Upper lobe of left lung (tissue), 6 donors: ENCODE results near the gene ERCC6L2. TPM values are rescaled to one million over a fixed set of nuclear protein-coding genes. Genes with fewer than 3 reads are reported as not detected.

Experiments
- ATAC-seq, 2 donors: fragments of 200-7000 bp; cut with Tn5 transposase; one replicate each; pipeline ENCODE4 v1.9.1; 2022; ENCODE audit warnings: mild to moderate bottlenecking in 2 of 2, moderate library complexity in 2 of 2; ENCODE audit not compliant: low FRiP score in 2 of 2
- DNase-seq, 2 donors: peaks; one replicate each; pipeline ENCODE4 v3.0.0-alpha.2; 2019 to 2020
- H3K27ac ChIP-seq, 4 donors: fragments of 200-600 bp; sonication (generic); one replicate each; pipeline ENCODE4 v1.5.1; 2016 to 2019
- H3K27me3 ChIP-seq, 4 donors: fragments of 200-600 bp; sonication (generic); one replicate each; pipeline ENCODE4 v1.5.1; 2017 to 2019
- H3K36me3 ChIP-seq, 4 donors: fragments of 200-600 bp; sonication (generic); one replicate each; pipeline ENCODE4 v1.5.1; 2016 to 2019
- H3K4me1 ChIP-seq, 4 donors: fragments of 200-600 bp; sonication (generic); one replicate each; pipeline ENCODE4 v1.5.1; 2018 to 2019
- H3K4me3 ChIP-seq, 4 donors: fragments of 200-600 bp; sonication (generic); one replicate each; pipeline ENCODE4 v1.5.1; 2017 to 2019; ENCODE audit warnings: mild to moderate bottlenecking in 2 of 4, moderate library complexity in 1 of 4
- H3K9me3 ChIP-seq, 4 donors: fragments of 200-600 bp; sonication (generic); one replicate each; pipeline ENCODE4 v1.5.1; 2018 to 2019
- EP300 ChIP-seq, 4 donors: sonication (generic); formaldehyde crosslinking; IDR thresholded peaks; one replicate each; pipeline ENCODE4 v1.5.1; 2017; ENCODE audit warnings: antibody characterized with exemption in 4 of 4, control low read depth in 2 of 4
- POLR2A ChIP-seq, 4 donors: fragments of 450-650 bp; IDR thresholded peaks; one replicate each; pipeline ENCODE4 v1.5.1; 2016 to 2017; ENCODE audit warnings: antibody characterized with exemption in 4 of 4, mild to moderate bottlenecking in 2 of 4
- POLR2AphosphoS5 ChIP-seq, 2 donors: sonication (generic); formaldehyde crosslinking; IDR thresholded peaks; one replicate each; pipeline ENCODE4 v1.5.1; 2017; ENCODE audit warnings: antibody characterized with exemption in 2 of 2
- WGBS, 2 donors: methylation state at CpG; one replicate each; pipeline ENCODE4 v1.1.5; 2017 to 2018; 5-methylcytosine and 5-hydroxymethylcytosine counted together
- total RNA-seq, 6 donors: library from RNA; depleted of rRNA in 4 of 6; stranded (reverse); fragments of >200 nt in 4 of 6; gene quantifications; one replicate each; pipeline versions ENCODE4 v1.1.0 to v1.2.1, GENCODE V29; 2016 to 2021
- TF ChIP-seq, protein P1 (sequence below), 6 experiments: fragments of 450-650 bp in 4 of 6; fragments of 200-600 bp in 2 of 6; sonication (generic) in 2 of 6; IDR thresholded peaks; one replicate each; pipeline ENCODE4 v1.5.1; 2016 to 2019; ENCODE audit warnings: antibody characterized with exemption in 6 of 6
- donor health status: DM: no; HTN: no; CAD: no; lungs with moderate emphysema.
- donor health status: DM: no; HTN: yes; CAD: no; lungs with severe emphysema.

ERCC6L2 gene
- total RNA-seq, 6 donors from 2014 or later: 37.3 to 117 (median 67.8) TPM

GRCh38 chr9:95833546-95834178 lies 41.8 kb upstream of the ERCC6L2 start:
- Histone ChIP-seq H3K36me3 (no peaks in the 10 kb centered on the region), H3K4me3 (no peak overlapping the region), H3K9me3 (no peaks in the 10 kb centered on the region), H3K27ac (no peak overlapping the region), H3K27me3 (no peaks in the 10 kb centered on the region), H3K4me1 (no peaks in the 10 kb centered on the region)
- WGBS, 2 donors: 81 to 89% methylated on average over 6 of the region's 6 CpGs
- ATAC-seq: no peak
- DNase-seq: no peak
- TF ChIP-seq, protein P1, sequence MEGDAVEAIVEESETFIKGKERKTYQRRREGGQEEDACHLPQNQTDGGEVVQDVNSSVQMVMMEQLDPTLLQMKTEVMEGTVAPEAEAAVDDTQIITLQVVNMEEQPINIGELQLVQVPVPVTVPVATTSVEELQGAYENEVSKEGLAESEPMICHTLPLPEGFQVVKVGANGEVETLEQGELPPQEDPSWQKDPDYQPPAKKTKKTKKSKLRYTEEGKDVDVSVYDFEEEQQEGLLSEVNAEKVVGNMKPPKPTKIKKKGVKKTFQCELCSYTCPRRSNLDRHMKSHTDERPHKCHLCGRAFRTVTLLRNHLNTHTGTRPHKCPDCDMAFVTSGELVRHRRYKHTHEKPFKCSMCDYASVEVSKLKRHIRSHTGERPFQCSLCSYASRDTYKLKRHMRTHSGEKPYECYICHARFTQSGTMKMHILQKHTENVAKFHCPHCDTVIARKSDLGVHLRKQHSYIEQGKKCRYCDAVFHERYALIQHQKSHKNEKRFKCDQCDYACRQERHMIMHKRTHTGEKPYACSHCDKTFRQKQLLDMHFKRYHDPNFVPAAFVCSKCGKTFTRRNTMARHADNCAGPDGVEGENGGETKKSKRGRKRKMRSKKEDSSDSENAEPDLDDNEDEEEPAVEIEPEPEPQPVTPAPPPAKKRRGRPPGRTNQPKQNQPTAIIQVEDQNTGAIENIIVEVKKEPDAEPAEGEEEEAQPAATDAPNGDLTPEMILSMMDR (IDR thresholded peaks at IDR 0.05): no peak
- TF ChIP-seq POLR2A (IDR thresholded peaks at IDR 0.05): no peak
- TF ChIP-seq EP300 (IDR thresholded peaks at IDR 0.05): no peak
- no peak for TF ChIP-seq POLR2AphosphoS5 (IDR thresholded peaks at IDR 0.05)

DNA sequence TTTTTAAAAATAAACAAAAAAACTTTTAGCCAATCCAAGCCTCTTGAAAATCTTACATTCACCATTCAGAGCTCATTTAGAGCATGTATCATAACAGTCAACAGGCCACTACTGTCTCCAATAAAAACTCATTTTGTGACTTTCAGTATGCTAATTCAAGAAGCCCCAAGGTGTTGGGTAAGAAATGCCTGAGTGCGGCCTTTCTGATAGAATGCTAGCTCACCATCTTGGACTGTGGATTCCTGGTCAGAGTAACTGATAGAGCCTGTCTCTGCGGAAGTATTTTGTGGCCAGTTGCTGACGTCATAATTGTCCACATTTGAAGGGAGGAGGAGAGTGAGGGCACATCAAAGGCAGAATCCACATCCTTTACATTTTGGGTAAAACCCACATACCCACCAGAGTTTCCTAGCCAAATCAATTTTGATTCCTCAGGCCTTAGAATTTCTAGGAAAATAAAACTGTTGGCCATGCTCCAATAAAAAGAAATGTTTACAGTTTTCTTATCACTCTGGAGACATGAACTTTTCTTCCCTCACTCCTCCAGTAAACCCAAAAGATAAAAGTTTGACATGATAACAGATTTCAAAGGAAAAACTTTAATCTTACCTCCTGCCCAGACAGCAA lies 41.1 kb upstream of the ERCC6L2 start:
- Histone ChIP-seq H3K4me1 (no peaks in the 10 kb centered on the region), H3K4me3 (no peak overlapping the region), H3K9me3 (no peaks in the 10 kb centered on the region), H3K27me3 (no peaks in the 10 kb centered on the region), H3K27ac (no peak overlapping the region), H3K36me3 (no peaks in the 10 kb centered on the region)
- TF ChIP-seq POLR2A (IDR thresholded peaks at IDR 0.05) (no peak), EP300 (IDR thresholded peaks at IDR 0.05) (no peak), POLR2AphosphoS5 (IDR thresholded peaks at IDR 0.05) (no peak)
- TF ChIP-seq, protein P1 (IDR thresholded peaks at IDR 0.05): no peak
- WGBS, 2 donors: 71 to 73% methylated on average over 3 of the region's 3 CpGs
- DNase-seq (no peak), ATAC-seq (no peak)

GRCh38 chr9:95835393-95835792 lies 40.1 kb upstream of the ERCC6L2 start:
- Histone ChIP-seq H3K4me1 (no peaks in the 10 kb centered on the region), H3K36me3 (no peaks in the 10 kb centered on the region), H3K27me3 (no peaks in the 10 kb centered on the region), H3K9me3 (no peaks in the 10 kb centered on the region), H3K27ac (no peak overlapping the region), H3K4me3 (no peak overlapping the region)
- ATAC-seq (no peak), DNase-seq (no peak)
- no peak for TF ChIP-seq POLR2A (IDR thresholded peaks at IDR 0.05)
- no peak for TF ChIP-seq EP300 (IDR thresholded peaks at IDR 0.05)
- TF ChIP-seq, protein P1 (IDR thresholded peaks at IDR 0.05): no peak
- TF ChIP-seq POLR2AphosphoS5 (IDR thresholded peaks at IDR 0.05): no peak
- 69 to 78% methylated on average over 2 of the region's 2 CpGs for WGBS, 2 donors

DNA sequence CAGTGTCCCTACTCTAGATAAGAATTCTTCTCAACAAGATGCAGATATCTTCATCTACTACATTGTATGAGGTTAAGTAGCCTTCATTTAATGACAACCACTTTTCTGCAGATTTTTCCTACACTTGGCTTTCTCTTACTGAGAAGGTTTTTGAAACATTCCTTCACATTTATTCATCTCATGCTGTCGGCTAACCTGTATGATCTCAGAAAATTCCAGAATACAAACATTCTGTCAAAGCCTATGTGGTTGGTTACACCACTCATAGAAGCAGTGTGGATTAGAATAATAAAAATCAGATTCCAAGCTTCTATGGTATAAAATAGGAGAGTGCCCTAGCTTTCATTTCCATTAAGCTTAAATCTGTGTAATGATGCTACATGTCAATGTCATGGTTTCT lies 39.4 kb upstream of the ERCC6L2 start:
- no peaks in the 10 kb centered on the region for H3K36me3 ChIP-seq
- no peak overlapping the region for H3K27ac ChIP-seq
- no peak for ATAC-seq
- no peaks in the 10 kb centered on the region for H3K9me3 ChIP-seq
- WGBS, 2 donors: 71 to 93% methylated on average over 1 of the region's 1 CpG
- no peaks in the 10 kb centered on the region for H3K4me1 ChIP-seq
- no peak for DNase-seq
- H3K27me3 ChIP-seq: no peaks in the 10 kb centered on the region
- TF ChIP-seq POLR2A (IDR thresholded peaks at IDR 0.05) (no peak), POLR2AphosphoS5 (IDR thresholded peaks at IDR 0.05) (no peak), EP300 (IDR thresholded peaks at IDR 0.05) (no peak)
- TF ChIP-seq, protein P1 (IDR thresholded peaks at IDR 0.05): no peak
- no peak overlapping the region for H3K4me3 ChIP-seq

DNA sequence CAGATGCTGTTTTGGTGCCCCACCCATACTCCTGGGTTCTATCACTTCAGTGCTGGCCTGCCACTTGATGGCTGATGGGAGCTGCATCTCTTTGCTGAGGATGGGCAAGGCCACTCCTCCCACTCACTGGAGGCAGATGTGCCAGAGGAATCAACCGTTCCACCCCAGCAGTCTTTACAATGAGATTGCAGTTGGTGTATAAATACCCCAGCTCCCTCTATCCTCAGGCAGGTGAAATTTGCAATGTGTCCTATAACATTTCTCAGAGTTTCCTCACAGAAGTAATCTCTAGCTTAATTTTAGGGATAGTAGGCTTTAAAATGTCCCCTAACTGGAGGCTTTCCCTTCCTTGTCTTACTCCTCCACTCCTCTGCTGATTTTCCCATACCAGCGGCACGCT lies 36.5 kb upstream of the ERCC6L2 start:
- Histone ChIP-seq H3K9me3 (no peaks in the 10 kb centered on the region), H3K27me3 (no peaks in the 10 kb centered on the region), H3K4me3 (no peak overlapping the region), H3K36me3 (no peaks in the 10 kb centered on the region), H3K27ac (peak overlapping the region in 1 of 4 donors; percentile 40), H3K4me1 (no peaks in the 10 kb centered on the region)
- WGBS, 2 donors: 86 to 97% methylated on average over 3 of the region's 3 CpGs
- TF ChIP-seq POLR2AphosphoS5 (IDR thresholded peaks at IDR 0.05): no peak
- TF ChIP-seq POLR2A (IDR thresholded peaks at IDR 0.05): no peak
- no peak for TF ChIP-seq EP300 (IDR thresholded peaks at IDR 0.05)
- TF ChIP-seq, protein P1 (IDR thresholded peaks at IDR 0.05): no peak
- DNase-seq: no peak
- no peak for ATAC-seq
